Measurements from ENCODE around the gene CROCC2. TPM values are rescaled to one million over a fixed set of nuclear protein-coding genes. Genes with fewer than 3 reads are reported as not detected.
A peak's percentile ranks its signal among the peaks of the same experiment; 100 is the strongest.

The CROCC2 gene
- total RNA-seq, 1 donor from 2014 or later, result not detected

DNA sequence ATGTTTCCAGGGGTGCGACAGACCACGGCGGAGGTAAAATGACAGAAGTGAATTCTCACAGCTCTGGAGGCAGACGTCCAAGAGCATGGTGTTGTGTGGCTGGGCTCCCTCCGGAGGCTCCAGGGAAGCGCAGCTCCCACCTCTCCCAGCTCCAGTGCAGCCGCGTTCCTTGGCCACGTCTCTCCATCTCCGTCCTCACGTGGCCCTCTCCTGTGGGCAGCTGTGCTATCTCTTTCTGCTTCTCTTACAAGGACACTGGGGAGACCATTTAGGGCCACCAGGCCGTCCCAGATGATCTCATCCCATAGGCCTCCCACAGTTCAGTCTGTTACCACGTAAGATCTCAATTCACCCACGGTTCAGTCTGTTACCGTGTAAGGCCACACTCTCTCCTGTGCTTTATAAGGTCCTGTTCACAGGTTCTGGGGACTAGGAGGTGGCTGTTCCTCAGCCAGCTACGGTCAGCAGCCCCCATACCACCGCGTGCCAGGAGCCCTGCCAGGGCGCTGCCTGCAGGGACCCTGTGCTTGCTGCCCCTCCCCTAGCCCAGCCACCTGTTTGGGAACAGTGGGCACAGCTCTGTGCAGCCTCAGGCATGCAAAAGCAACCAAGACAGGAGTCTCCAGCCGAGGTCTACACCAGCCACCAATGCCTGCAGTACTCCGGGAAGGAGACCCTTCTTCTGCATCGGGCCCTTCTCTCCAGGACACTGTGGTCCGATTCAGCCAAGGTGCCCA lies 7.2 kb upstream of the CROCC2 start:
- H3K9me3 Mint-ChIP-seq (ENCODE audit: unreplicated experiment), result no peaks in the 10 kb centered on the region
- no peaks in the 10 kb centered on the region for H3K36me3 Mint-ChIP-seq (ENCODE audit: low read depth, unreplicated experiment)
- TF ChIP-seq, protein P1, sequence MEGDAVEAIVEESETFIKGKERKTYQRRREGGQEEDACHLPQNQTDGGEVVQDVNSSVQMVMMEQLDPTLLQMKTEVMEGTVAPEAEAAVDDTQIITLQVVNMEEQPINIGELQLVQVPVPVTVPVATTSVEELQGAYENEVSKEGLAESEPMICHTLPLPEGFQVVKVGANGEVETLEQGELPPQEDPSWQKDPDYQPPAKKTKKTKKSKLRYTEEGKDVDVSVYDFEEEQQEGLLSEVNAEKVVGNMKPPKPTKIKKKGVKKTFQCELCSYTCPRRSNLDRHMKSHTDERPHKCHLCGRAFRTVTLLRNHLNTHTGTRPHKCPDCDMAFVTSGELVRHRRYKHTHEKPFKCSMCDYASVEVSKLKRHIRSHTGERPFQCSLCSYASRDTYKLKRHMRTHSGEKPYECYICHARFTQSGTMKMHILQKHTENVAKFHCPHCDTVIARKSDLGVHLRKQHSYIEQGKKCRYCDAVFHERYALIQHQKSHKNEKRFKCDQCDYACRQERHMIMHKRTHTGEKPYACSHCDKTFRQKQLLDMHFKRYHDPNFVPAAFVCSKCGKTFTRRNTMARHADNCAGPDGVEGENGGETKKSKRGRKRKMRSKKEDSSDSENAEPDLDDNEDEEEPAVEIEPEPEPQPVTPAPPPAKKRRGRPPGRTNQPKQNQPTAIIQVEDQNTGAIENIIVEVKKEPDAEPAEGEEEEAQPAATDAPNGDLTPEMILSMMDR (IDR thresholded peaks at IDR 0.05; ENCODE audit: unreplicated experiment), result no peak
- peaks cover 4% of the 10 kb centered on the region for H3K27me3 Mint-ChIP-seq (ENCODE audit: unreplicated experiment)
- no peak overlapping the region for H3K4me3 Mint-ChIP-seq (ENCODE audit: unreplicated experiment)
- no peak for DNase-seq (ENCODE audit: low spot score)
- peaks cover 6% of the 10 kb centered on the region for H3K4me1 Mint-ChIP-seq (ENCODE audit: unreplicated experiment)
- no peak overlapping the region for H3K27ac Mint-ChIP-seq (ENCODE audit: unreplicated experiment)

DNA sequence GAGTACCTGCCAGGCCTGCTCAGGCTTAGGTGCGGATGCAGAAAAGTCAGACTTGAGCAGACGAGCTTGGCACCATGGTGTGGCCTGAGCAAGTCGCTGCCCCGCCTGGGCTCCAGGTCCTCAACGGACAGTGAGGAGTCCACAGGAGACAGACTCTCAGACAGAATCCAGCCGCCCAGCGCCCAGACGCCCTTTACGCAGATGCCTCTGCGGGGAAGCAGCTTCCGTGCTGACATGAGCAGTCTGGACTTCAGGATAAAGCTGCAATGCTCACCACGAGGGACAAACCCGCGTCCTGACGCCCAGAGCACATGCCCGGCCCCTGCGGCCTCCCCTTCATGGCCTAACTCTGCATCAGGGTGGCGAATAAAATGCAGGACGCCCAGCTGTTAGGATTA lies 6.7 kb upstream of the CROCC2 start:
- no peak overlapping the region for H3K4me3 Mint-ChIP-seq (ENCODE audit: unreplicated experiment)
- H3K27ac Mint-ChIP-seq (ENCODE audit: unreplicated experiment), result no peak overlapping the region
- no peaks in the 10 kb centered on the region for H3K9me3 Mint-ChIP-seq (ENCODE audit: unreplicated experiment)
- DNase-seq (ENCODE audit: low spot score), result no peak
- no peaks in the 10 kb centered on the region for H3K36me3 Mint-ChIP-seq (ENCODE audit: low read depth, unreplicated experiment)
- peaks cover 4% of the 10 kb centered on the region for H3K27me3 Mint-ChIP-seq (ENCODE audit: unreplicated experiment)
- H3K4me1 Mint-ChIP-seq (ENCODE audit: unreplicated experiment), result peaks cover 6% of the 10 kb centered on the region
- TF ChIP-seq, protein P1 (IDR thresholded peaks at IDR 0.05; ENCODE audit: unreplicated experiment), result no peak

DNA sequence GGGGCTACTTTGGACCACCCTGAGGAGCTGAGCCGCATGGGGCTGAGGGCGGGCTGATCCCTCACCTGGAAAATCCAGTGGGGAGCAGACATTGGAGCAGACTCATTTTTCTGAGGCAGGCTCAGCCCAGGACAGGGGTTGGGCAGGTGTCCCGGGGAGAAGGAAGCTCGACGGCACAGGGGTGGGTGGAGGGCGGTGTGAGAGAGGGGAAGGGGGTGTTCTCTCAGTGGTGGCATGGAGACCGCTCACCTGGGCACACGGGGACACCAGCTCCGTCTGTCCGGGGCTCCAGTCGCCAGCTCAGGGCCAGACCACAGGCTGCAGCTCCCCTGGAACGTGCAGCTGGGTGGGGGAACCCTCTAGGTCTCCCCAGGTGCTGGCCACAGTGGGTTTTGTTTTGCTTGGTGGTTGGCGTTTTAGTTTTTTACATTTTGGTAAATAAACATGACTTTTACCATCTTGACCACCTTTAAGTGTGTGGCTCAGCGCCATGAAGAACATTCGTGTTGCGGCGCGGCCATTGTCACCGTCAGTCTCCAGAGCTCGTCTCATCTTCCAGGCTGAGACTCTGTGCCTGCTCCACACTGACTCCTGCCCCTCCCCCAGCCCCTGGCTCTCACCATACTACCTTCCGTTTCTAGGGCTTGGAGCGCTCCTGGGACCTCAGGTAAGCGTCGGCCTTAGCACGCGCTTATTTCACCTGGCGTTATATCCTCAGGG lies 5.8 kb upstream of the CROCC2 start:
- no peak for DNase-seq (ENCODE audit: low spot score)
- H3K36me3 Mint-ChIP-seq (ENCODE audit: low read depth, unreplicated experiment), result no peaks in the 10 kb centered on the region
- H3K4me1 Mint-ChIP-seq (ENCODE audit: unreplicated experiment), result peaks cover 6% of the 10 kb centered on the region

DNA sequence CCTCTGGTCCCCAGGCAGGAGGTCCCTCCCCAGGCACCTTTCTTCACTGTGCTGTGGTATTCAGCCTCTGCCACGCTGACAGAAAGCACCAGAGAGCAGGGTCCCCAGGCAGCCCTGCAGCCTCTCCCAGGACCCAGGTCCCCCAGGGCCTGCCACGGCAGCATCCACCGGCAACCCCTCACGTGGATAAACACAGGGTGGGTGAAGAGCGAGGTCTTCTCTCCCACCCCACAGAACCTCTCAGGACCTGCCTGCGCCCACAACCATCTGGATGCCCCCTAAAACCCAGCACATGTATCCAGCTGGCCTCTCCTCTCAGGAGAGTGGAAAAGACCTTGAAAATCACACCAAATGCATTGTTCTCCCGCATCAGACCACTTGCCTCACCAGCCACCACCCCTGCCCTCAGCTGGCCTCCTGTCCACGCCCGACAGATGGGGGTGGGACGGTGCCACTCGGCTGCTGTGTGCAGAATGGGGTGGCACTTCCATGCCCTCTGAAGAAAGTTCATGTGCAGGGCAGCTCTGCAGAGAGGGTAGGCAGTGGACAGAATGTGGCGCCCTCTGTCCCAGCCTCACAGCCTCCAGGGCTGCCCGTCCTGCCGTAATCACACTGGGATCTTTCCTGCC lies 4.0 kb upstream of the CROCC2 start:
- no peaks in the 10 kb centered on the region for H3K9me3 Mint-ChIP-seq (ENCODE audit: unreplicated experiment)
- H3K4me3 Mint-ChIP-seq (ENCODE audit: unreplicated experiment), result no peak overlapping the region
- no peak overlapping the region for H3K27ac Mint-ChIP-seq (ENCODE audit: unreplicated experiment)
- peaks cover 6% of the 10 kb centered on the region for H3K4me1 Mint-ChIP-seq (ENCODE audit: unreplicated experiment)
- H3K27me3 Mint-ChIP-seq (ENCODE audit: unreplicated experiment), result peaks cover 4% of the 10 kb centered on the region
- H3K36me3 Mint-ChIP-seq (ENCODE audit: low read depth, unreplicated experiment), result no peaks in the 10 kb centered on the region
- TF ChIP-seq, protein P1 (IDR thresholded peaks at IDR 0.05; ENCODE audit: unreplicated experiment), result no peak
- DNase-seq (ENCODE audit: low spot score), result no peak

More for the DNA sequence above, 5.8 kb upstream of the CROCC2 start:
- Mint-ChIP-seq H3K9me3 (ENCODE audit: unreplicated experiment) (no peaks in the 10 kb centered on the region), H3K27me3 (ENCODE audit: unreplicated experiment) (peaks cover 4% of the 10 kb centered on the region), H3K27ac (ENCODE audit: unreplicated experiment) (peak overlapping the region; percentile 52), H3K4me3 (ENCODE audit: unreplicated experiment) (no peak overlapping the region)
- TF ChIP-seq, protein P1 (IDR thresholded peaks at IDR 0.05; ENCODE audit: unreplicated experiment), result no peak
